Measurements from ENCODE around the gene PCDHGB6.

Gene PCDHGB6

GRCh38 chr5:141437221-141437620, 29.4 kb downstream of the PCDHGB6 start:
- Histone ChIP-seq H3K4me1 (ENCODE audit: control insufficient read depth, insufficient read depth, low read length, poor library complexity, severe bottlenecking) (no peaks in the 10 kb centered on the region), H3K9me3 (ENCODE audit: control insufficient read depth, low read length) (peaks cover under 1% of the 10 kb centered on the region)

DNA sequence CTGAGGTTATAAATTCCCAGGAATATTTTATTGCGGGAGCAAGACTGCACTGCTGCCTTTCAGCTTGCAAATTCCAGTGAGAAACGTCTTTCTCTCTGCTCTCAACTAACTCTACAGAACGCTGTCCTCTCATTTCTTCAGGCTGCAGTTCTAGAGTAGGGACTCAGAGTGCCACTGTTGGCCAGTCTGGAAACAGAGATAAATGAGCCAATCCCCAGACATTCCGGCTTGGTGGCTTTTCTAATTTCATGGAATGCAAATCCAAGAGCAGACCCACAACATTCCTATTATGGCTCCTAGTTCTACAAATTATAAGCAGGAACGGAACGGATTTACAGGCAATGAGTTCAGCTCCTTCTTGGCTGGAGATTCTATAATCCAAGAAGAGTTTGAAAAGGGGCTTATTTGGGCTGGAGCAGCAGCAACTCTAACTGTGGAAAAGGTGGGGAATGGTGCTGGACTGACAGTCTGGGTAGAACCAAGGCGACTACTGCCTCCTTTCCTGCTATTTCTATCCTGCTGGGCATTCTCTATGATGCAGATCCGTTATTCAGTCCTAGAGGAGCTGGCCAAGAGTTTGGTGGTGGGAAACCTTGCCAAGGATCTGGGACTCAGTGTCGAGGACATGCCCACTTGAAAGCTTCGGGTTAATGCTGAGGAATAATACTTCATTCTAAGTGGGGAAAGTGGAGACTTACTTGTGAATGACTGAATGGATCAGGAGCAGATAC, 31.8 kb downstream of the PCDHGB6 start:
- H3K9me3 ChIP-seq (ENCODE audit: control insufficient read depth, low read length): no peaks in the 10 kb centered on the region

More at GRCh38 chr5:141437221-141437620, 29.4 kb downstream of the PCDHGB6 start:
- Histone ChIP-seq H3K4me3 (ENCODE audit: insufficient read depth, low read depth, low read length, poor library complexity, severe bottlenecking) (no peak overlapping the region), H3K27me3 (replicated peaks; ENCODE audit: control insufficient read depth, insufficient read depth, low read length, poor library complexity, severe bottlenecking) (peaks cover under 1% of the 10 kb centered on the region), H3K36me3 (ENCODE audit: control insufficient read depth, insufficient read depth, low read length) (no peaks in the 10 kb centered on the region), H3K27ac (ENCODE audit: insufficient read depth, low read length, poor library complexity, severe bottlenecking) (no peak overlapping the region)
- no peak for DNase-seq

DNA sequence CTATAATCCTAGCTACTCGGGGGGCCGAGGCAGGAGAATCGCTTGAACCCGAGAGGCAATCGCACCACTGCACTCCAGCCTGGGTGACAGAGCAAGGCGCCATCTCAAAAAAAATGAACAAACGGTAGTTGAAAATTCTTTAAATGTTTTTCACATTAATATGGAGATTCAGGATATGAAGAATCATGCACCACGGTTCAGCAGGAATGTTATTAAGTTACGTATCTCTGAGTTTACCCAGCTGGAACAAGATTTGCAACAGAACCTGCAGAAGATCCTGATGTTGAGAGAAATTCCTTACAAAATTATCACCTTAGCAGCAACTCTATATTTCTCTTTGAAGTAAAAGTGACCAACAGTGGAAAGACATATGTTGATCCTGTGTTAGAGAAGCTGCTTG, 32.5 kb downstream of the PCDHGB6 start:
- Histone ChIP-seq H3K27ac (ENCODE audit: insufficient read depth, low read length, poor library complexity, severe bottlenecking) (no peak overlapping the region), H3K4me3 (ENCODE audit: insufficient read depth, low read depth, low read length, poor library complexity, severe bottlenecking) (no peak overlapping the region), H3K4me1 (ENCODE audit: control insufficient read depth, insufficient read depth, low read length, poor library complexity, severe bottlenecking) (no peaks in the 10 kb centered on the region), H3K27me3 (replicated peaks; ENCODE audit: control insufficient read depth, insufficient read depth, low read length, poor library complexity, severe bottlenecking) (no peaks in the 10 kb centered on the region), H3K9me3 (ENCODE audit: control insufficient read depth, low read length) (no peaks in the 10 kb centered on the region), H3K36me3 (ENCODE audit: control insufficient read depth, insufficient read depth, low read length) (no peaks in the 10 kb centered on the region)
- no peak for DNase-seq

More for the DNA sequence above, 31.8 kb downstream of the PCDHGB6 start:
- no peak overlapping the region for H3K4me3 ChIP-seq (ENCODE audit: insufficient read depth, low read depth, low read length, poor library complexity, severe bottlenecking)
- no peak overlapping the region for H3K27ac ChIP-seq (ENCODE audit: insufficient read depth, low read length, poor library complexity, severe bottlenecking)
- DNase-seq: no peak
- no peaks in the 10 kb centered on the region for H3K36me3 ChIP-seq (ENCODE audit: control insufficient read depth, insufficient read depth, low read length)
- H3K27me3 ChIP-seq (replicated peaks; ENCODE audit: control insufficient read depth, insufficient read depth, low read length, poor library complexity, severe bottlenecking): no peaks in the 10 kb centered on the region
- no peaks in the 10 kb centered on the region for H3K4me1 ChIP-seq (ENCODE audit: control insufficient read depth, insufficient read depth, low read length, poor library complexity, severe bottlenecking)

GRCh38 chr5:141441571-141442170, 33.9 kb downstream of the PCDHGB6 start:
- Histone ChIP-seq H3K36me3 (ENCODE audit: control insufficient read depth, insufficient read depth, low read length) (no peaks in the 10 kb centered on the region), H3K4me3 (ENCODE audit: insufficient read depth, low read depth, low read length, poor library complexity, severe bottlenecking) (no peak overlapping the region), H3K27ac (ENCODE audit: insufficient read depth, low read length, poor library complexity, severe bottlenecking) (no peak overlapping the region), H3K9me3 (ENCODE audit: control insufficient read depth, low read length) (no peaks in the 10 kb centered on the region), H3K4me1 (ENCODE audit: control insufficient read depth, insufficient read depth, low read length, poor library complexity, severe bottlenecking) (no peaks in the 10 kb centered on the region), H3K27me3 (replicated peaks; ENCODE audit: control insufficient read depth, insufficient read depth, low read length, poor library complexity, severe bottlenecking) (no peaks in the 10 kb centered on the region)
- no peak for DNase-seq

All from effector memory CD4-positive, alpha-beta T cell (primary cell).